Keratinocyte (primary cell): ENCODE data around the gene SLC9A7.

ENCODE experiments used
- EZH2 ChIP-seq: IDR thresholded peaks from one replicate; pipeline ENCODE4 v1.6.1; 2012; ENCODE audit warnings: inconsistent platforms, mild to moderate bottlenecking, low read length, moderate library complexity
- TF ChIP-seq, protein P1 (sequence below), 3 experiments: IDR thresholded peaks in 1 of 3; conservative IDR thresholded peaks in 1 of 3; optimal IDR thresholded peaks in 1 of 3; 2 replicates in 2 of 3; 3 replicates in 1 of 3; pipeline versions ENCODE3 to v1.5.1; 2011; ENCODE audit warnings: low read length in 3 of 3, mild to moderate bottlenecking in 3 of 3, moderate library complexity in 2 of 3, control low read depth in 1 of 3, inconsistent platforms in 1 of 3; ENCODE audit not compliant: insufficient read depth in 2 of 3; ENCODE audit errors: extremely low read depth in 1 of 3

DNA sequence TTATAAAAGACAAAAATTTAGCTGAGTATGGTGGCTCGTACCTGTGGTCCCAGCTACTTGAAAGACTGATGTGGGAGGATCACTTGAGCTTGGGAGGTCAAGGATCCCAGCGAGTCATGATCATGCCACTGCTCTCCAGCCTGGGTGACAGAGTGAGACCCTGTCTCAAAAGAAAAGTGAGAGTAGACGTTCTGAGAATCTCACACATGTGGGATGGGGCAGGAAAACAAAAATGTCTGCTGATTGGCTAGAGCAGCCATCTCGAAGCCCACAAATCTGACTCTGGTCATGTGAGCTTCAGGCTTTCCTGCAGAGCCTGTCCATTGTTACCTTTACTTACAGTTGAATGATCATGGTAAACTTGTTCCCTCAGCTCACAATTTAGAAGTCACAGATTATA lies 23.1 kb upstream of the SLC9A7 start:
- TF ChIP-seq, protein P1, sequence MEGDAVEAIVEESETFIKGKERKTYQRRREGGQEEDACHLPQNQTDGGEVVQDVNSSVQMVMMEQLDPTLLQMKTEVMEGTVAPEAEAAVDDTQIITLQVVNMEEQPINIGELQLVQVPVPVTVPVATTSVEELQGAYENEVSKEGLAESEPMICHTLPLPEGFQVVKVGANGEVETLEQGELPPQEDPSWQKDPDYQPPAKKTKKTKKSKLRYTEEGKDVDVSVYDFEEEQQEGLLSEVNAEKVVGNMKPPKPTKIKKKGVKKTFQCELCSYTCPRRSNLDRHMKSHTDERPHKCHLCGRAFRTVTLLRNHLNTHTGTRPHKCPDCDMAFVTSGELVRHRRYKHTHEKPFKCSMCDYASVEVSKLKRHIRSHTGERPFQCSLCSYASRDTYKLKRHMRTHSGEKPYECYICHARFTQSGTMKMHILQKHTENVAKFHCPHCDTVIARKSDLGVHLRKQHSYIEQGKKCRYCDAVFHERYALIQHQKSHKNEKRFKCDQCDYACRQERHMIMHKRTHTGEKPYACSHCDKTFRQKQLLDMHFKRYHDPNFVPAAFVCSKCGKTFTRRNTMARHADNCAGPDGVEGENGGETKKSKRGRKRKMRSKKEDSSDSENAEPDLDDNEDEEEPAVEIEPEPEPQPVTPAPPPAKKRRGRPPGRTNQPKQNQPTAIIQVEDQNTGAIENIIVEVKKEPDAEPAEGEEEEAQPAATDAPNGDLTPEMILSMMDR (optimal IDR thresholded peaks at IDR 0.05 in 1 of 3, IDR thresholded peaks at IDR 0.05 in 1 of 3, conservative IDR thresholded peaks at IDR 0.05 in 1 of 3; ENCODE audit: extremely low read depth in 1 of 3, insufficient read depth in 2 of 3, low read length in 3 of 3), result no peak
- no peak for TF ChIP-seq EZH2
